Measurements from ENCODE around the gene UTF1. TPM values are rescaled to one million over a fixed set of nuclear protein-coding genes. Genes with fewer than 3 reads are reported as not detected.

The UTF1 gene
- total and polyA plus RNA-seq, 2 experiments from 2014 or later, result not detected

- H3K27me3 ChIP-seq (replicated peaks; ENCODE audit: insufficient read depth), result peaks cover 26% of the 10 kb centered on the region
- no peak for TF ChIP-seq EZH2 (IDR thresholded peaks at IDR 0.05; ENCODE audit: insufficient read depth, poor library complexity, severe bottlenecking)
- TF ChIP-seq EZH2phosphoT487 (IDR thresholded peaks at IDR 0.05; ENCODE audit: insufficient read depth, low read depth), result no peak
- no peaks in the 10 kb centered on the region for H3F3A ChIP-seq (ENCODE audit: insufficient read depth)
- H4K20me1 ChIP-seq (ENCODE audit: insufficient read depth), result no peaks in the 10 kb centered on the region
- H3K9ac ChIP-seq, result no peak overlapping the region
- H3K79me2 ChIP-seq (ENCODE audit: insufficient read depth), result no peaks in the 10 kb centered on the region
- H3K27ac ChIP-seq, result no peak overlapping the region
- H3K9me3 ChIP-seq (ENCODE audit: low read depth), result no peaks in the 10 kb centered on the region
- no peaks in the 10 kb centered on the region for H3K4me1 ChIP-seq (ENCODE audit: insufficient read depth)
- no peak overlapping the region for H2AFZ ChIP-seq
- no peak overlapping the region for H3K4me3 ChIP-seq
- H3K36me3 ChIP-seq (ENCODE audit: low read depth), result no peaks in the 10 kb centered on the region
- no peaks in the 10 kb centered on the region for H3K9me2 ChIP-seq (ENCODE audit: insufficient read depth)
- WGBS, 2 experiments (ENCODE audit: low coverage in 1 of 2, low lambda C conversion rate in 2 of 2, missing lambda C conversion rate in 2 of 2), result 23 to 25% methylated on average over 14 of the region's 14 CpGs
- in situ Hi-C loops (cut with MboI), result no loop called here
- no peak overlapping the region for H3K4me2 ChIP-seq (ENCODE audit: unreplicated experiment)
- no peak for DNase-seq
Measured at GRCh38 chr10:133224076-133224475, 5.9 kb upstream of the UTF1 start.

- peaks cover 31% of the 10 kb centered on the region for H3K27me3 ChIP-seq (replicated peaks; ENCODE audit: insufficient read depth)
- WGBS, 2 experiments (ENCODE audit: low coverage in 1 of 2, low lambda C conversion rate in 2 of 2, missing lambda C conversion rate in 2 of 2), result 70 to 71% methylated on average over 25 of the region's 25 CpGs
- H4K20me1 ChIP-seq (ENCODE audit: insufficient read depth), result no peaks in the 10 kb centered on the region
- TF ChIP-seq EZH2 (IDR thresholded peaks at IDR 0.05; ENCODE audit: insufficient read depth, poor library complexity, severe bottlenecking) (no peak), EZH2phosphoT487 (IDR thresholded peaks at IDR 0.05; ENCODE audit: insufficient read depth, low read depth) (no peak)
- in situ Hi-C loops (cut with MboI), result no loop called here
- H3K79me2 ChIP-seq (ENCODE audit: insufficient read depth), result no peaks in the 10 kb centered on the region
- H3K27ac ChIP-seq, result no peak overlapping the region
- no peak overlapping the region for H3K4me3 ChIP-seq
- no peak overlapping the region for H3K9ac ChIP-seq
- H3K36me3 ChIP-seq (ENCODE audit: low read depth), result no peaks in the 10 kb centered on the region
- H3K9me2 ChIP-seq (ENCODE audit: insufficient read depth), result no peaks in the 10 kb centered on the region
- no peaks in the 10 kb centered on the region for H3K9me3 ChIP-seq (ENCODE audit: low read depth)
- H3F3A ChIP-seq (ENCODE audit: insufficient read depth), result no peaks in the 10 kb centered on the region
- H2AFZ ChIP-seq, result no peak overlapping the region
- no peak overlapping the region for H3K4me2 ChIP-seq (ENCODE audit: unreplicated experiment)
- H3K4me1 ChIP-seq (ENCODE audit: insufficient read depth), result no peaks in the 10 kb centered on the region
- DNase-seq, result no peak
Measured at GRCh38 chr10:133224756-133225372, 5.2 kb upstream of the UTF1 start.

DNA sequence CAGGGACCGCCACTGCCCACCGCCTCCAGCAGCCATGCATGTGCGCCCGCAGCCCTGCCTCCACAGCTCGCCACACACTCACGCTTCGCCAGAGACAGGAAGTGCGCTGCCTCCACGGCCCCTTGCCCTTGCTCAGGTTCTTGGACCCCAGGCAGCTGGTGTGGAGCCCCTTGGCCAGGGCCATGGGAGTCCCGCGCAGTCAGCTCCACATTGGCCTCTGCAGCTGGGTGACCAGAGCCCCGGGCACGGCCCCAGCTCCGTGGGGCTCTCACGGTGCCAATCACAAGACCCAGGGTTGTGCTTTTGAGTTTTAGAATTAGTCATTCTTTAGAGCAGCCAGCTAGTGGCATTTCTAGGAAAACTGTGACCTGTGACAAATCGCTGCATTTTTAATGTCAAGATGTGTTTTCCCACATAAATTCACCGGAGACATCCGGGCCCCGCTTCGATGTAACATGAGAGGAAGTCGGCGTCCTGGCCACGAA lies 4.3 kb upstream of the UTF1 start:
- no peaks in the 10 kb centered on the region for H3K79me2 ChIP-seq (ENCODE audit: insufficient read depth)
- TF ChIP-seq EZH2 (IDR thresholded peaks at IDR 0.05; ENCODE audit: insufficient read depth, poor library complexity, severe bottlenecking), result no peak
- no peak for TF ChIP-seq EZH2phosphoT487 (IDR thresholded peaks at IDR 0.05; ENCODE audit: insufficient read depth, low read depth)
- DNase-seq, result no peak
- H2AFZ ChIP-seq, result no peak overlapping the region
- no peaks in the 10 kb centered on the region for H3K9me3 ChIP-seq (ENCODE audit: low read depth)
- H3K4me3 ChIP-seq, result no peak overlapping the region
- H4K20me1 ChIP-seq (ENCODE audit: insufficient read depth), result no peaks in the 10 kb centered on the region
- no peak overlapping the region for H3K9ac ChIP-seq
- no peak overlapping the region for H3K27ac ChIP-seq
- in situ Hi-C loops (cut with MboI), result no loop called here
- H3K4me2 ChIP-seq (ENCODE audit: unreplicated experiment), result no peak overlapping the region
- H3K36me3 ChIP-seq (ENCODE audit: low read depth), result no peaks in the 10 kb centered on the region
- 74 to 76% methylated on average over 20 to 23 of the region's 23 CpGs for WGBS, 2 experiments (ENCODE audit: low coverage in 1 of 2, low lambda C conversion rate in 2 of 2, missing lambda C conversion rate in 2 of 2)
- no peaks in the 10 kb centered on the region for H3K9me2 ChIP-seq (ENCODE audit: insufficient read depth)
- no peaks in the 10 kb centered on the region for H3K4me1 ChIP-seq (ENCODE audit: insufficient read depth)
- H3K27me3 ChIP-seq (replicated peaks; ENCODE audit: insufficient read depth), result peaks cover 31% of the 10 kb centered on the region
- H3F3A ChIP-seq (ENCODE audit: insufficient read depth), result no peaks in the 10 kb centered on the region

- no peaks in the 10 kb centered on the region for H3K9me3 ChIP-seq (ENCODE audit: low read depth)
Measured at GRCh38 chr10:133226251-133226808, 3.7 kb upstream of the UTF1 start.

More at GRCh38 chr10:133226251-133226808, 3.7 kb upstream of the UTF1 start:
- in situ Hi-C loops (cut with MboI), result no loop called here
- no peak overlapping the region for H2AFZ ChIP-seq
- H3F3A ChIP-seq (ENCODE audit: insufficient read depth), result no peaks in the 10 kb centered on the region
- no peak overlapping the region for H3K4me3 ChIP-seq
- no peaks in the 10 kb centered on the region for H3K36me3 ChIP-seq (ENCODE audit: low read depth)
- no peaks in the 10 kb centered on the region for H3K79me2 ChIP-seq (ENCODE audit: insufficient read depth)
- peaks cover 33% of the 10 kb centered on the region for H3K27me3 ChIP-seq (replicated peaks; ENCODE audit: insufficient read depth)
- H3K4me2 ChIP-seq (ENCODE audit: unreplicated experiment), result no peak overlapping the region
- DNase-seq, result peak; percentile 45
- WGBS, 2 experiments (ENCODE audit: low coverage in 1 of 2, low lambda C conversion rate in 2 of 2, missing lambda C conversion rate in 2 of 2), result 36 to 37% methylated on average over 27 to 30 of the region's 30 CpGs
- no peaks in the 10 kb centered on the region for H3K4me1 ChIP-seq (ENCODE audit: insufficient read depth)
- H3K9me2 ChIP-seq (ENCODE audit: insufficient read depth), result no peaks in the 10 kb centered on the region
- no peak overlapping the region for H3K9ac ChIP-seq
- H4K20me1 ChIP-seq (ENCODE audit: insufficient read depth), result no peaks in the 10 kb centered on the region
- H3K27ac ChIP-seq, result no peak overlapping the region
- no peak for TF ChIP-seq EZH2 (IDR thresholded peaks at IDR 0.05; ENCODE audit: insufficient read depth, poor library complexity, severe bottlenecking)
- no peak for TF ChIP-seq EZH2phosphoT487 (IDR thresholded peaks at IDR 0.05; ENCODE audit: insufficient read depth, low read depth)

Measured in GM23248 (cell line).